Measurements from ENCODE around the gene ADK. TPM values are rescaled to one million over a fixed set of nuclear protein-coding genes. Genes with fewer than 3 reads are reported as not detected.

ADK gene
- total RNA-seq, 1 experiment from 2014 or later, result 26.8 TPM

GRCh38 chr10:74419958-74420375 lies 268.9 kb downstream of the ADK start:
- Mint-ChIP-seq H3K27me3 (ENCODE audit: low read depth) (no peaks in the 10 kb centered on the region; the same call in 1 of the 2 replicates), H3K4me1 (peaks cover 46 to 49% of the 10 kb centered on the region in 2 experiments), H3K27ac (peak overlapping the region in 2 of 3 experiments; percentile 58 to 66; a peak in 4 of 7 replicates), H3K36me3 (ENCODE audit: insufficient read depth in 1 of 3, low read depth in 3 of 3) (peaks cover 17 to 24% (median 24%) of the 10 kb centered on the region in 3 experiments), H3K4me3 (no peak overlapping the region), H3K9me3 (peaks cover 13 to 18% of the 10 kb centered on the region in 2 experiments)
- Histone ChIP-seq H3K23ac (ENCODE audit: insufficient read length, low read depth, low read length) (no peak overlapping the region), H3K23me2 (ENCODE audit: insufficient read length, low read depth, low read length, poor library complexity, severe bottlenecking) (no peaks in the 10 kb centered on the region), H2BK12ac (ENCODE audit: insufficient read length, low read depth, low read length) (no peak overlapping the region), H3K4me2 (ENCODE audit: insufficient read depth, insufficient read length, low read length) (no peak overlapping the region), H2BK5ac (ENCODE audit: insufficient read length, low read length) (no peak overlapping the region), H3K18ac (ENCODE audit: insufficient read length, low read depth, low read length) (no peak overlapping the region), H3K4me1 (ENCODE audit: insufficient read depth, low read length) (no peaks in the 10 kb centered on the region; the same call in 1 of the 2 replicates), H4K8ac (replicated peaks; ENCODE audit: insufficient read length, low read depth, low read length) (no peak overlapping the region), H3K14ac (ENCODE audit: insufficient read depth, low read length) (no peak overlapping the region), H2BK15ac (ENCODE audit: low read depth, low read length) (no peak overlapping the region), H3K27me3 (ENCODE audit: insufficient read depth, low read length) (no peaks in the 10 kb centered on the region), H3K79me2 (ENCODE audit: insufficient read depth, low read length) (no peaks in the 10 kb centered on the region), H4K20me1 (ENCODE audit: control insufficient read depth, insufficient read depth, insufficient read length) (no peaks in the 10 kb centered on the region), H2BK20ac (ENCODE audit: low read depth, low read length, poor library complexity, severe bottlenecking) (no peak overlapping the region), H2AFZ (ENCODE audit: low read length) (no peak overlapping the region), H4K91ac (ENCODE audit: insufficient read length, low read depth, low read length) (no peak overlapping the region), H2BK120ac (ENCODE audit: low read depth, low read length, poor library complexity, severe bottlenecking) (no peak overlapping the region), H3T11ph (ENCODE audit: low read length) (no peak overlapping the region), H3K4ac (ENCODE audit: low read depth, low read length) (no peak overlapping the region), H3K9ac (ENCODE audit: extremely low read depth, insufficient read length, low read length) (no peak overlapping the region), H4K5ac (ENCODE audit: insufficient read length, low read depth, low read length) (no peak overlapping the region), H3K27ac (ENCODE audit: insufficient read length, low read depth, low read length) (no peak overlapping the region), H3K79me1 (ENCODE audit: insufficient read depth, low read depth, low read length, poor library complexity, severe bottlenecking) (no peaks in the 10 kb centered on the region), H3K56ac (ENCODE audit: insufficient read length, low read depth, low read length) (no peak overlapping the region), H2AK5ac (ENCODE audit: insufficient read length, low read length) (no peak overlapping the region), H3K9me3 (ENCODE audit: control insufficient read depth, low read depth, low read length) (no peaks in the 10 kb centered on the region)
- peak; percentile 74 for TF ChIP-seq CTCF (conservative IDR thresholded peaks at IDR 0.05)
- no peak for DNase-seq
- no CpG with 5 or more reads among the region's 2 CpGs for WGBS (ENCODE audit: extremely low coverage, insufficient read length, low lambda C conversion rate)
